HPDE6-E6E7 (cell line): Measurements from ENCODE around the gene CDY1B.
"Not testable (repeated sequence)": the region's sequence is repeated elsewhere in the genome, so short reads cannot be mapped to it uniquely, and the experiment has no call there.

Source experiments
- DNase-seq: peaks from one replicate; pipeline ENCODE4 v3.0.0; 2011; ENCODE audit warnings: missing footprints; ENCODE audit errors: extremely low spot score

Gene CDY1B, protein sequence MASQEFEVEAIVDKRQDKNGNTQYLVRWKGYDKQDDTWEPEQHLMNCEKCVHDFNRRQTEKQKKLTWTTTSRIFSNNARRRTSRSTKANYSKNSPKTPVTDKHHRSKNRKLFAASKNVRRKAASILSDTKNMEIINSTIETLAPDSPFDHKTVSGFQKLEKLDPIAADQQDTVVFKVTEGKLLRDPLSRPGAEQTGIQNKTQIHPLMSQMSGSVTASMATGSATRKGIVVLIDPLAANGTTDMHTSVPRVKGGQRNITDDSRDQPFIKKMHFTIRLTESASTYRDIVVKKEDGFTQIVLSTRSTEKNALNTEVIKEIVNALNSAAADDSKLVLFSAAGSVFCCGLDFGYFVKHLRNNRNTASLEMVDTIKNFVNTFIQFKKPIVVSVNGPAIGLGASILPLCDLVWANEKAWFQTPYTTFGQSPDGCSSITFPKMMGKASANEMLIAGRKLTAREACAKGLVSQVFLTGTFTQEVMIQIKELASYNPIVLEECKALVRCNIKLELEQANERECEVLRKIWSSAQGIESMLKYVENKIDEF

DNA sequence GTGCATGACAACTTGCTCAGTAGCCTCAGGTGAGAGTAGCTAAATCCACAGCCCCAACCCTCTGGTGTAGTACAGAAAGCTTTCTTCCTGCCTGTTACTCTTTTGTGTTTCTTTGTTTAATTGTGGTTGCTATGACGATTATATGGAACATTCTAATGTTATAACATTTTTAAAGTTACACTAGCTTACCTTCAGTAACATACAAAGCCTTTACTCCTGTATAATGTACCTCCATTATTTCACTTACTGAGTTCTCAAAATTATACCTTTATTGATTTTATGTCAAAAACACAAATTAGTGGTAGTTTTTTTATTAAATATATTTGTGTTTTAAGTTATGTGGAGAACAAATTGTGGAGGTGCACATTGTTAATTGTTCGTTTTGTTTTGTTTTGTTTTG lies at the start of gene CDY1B:
Gene CDY1B, minus strand, starts transcription at position 101 of the 400 bp plus-strand sequence. CDS start 331 bp downstream, outside the sequence.
- DNase-seq = not testable (repeated sequence)

DNA sequence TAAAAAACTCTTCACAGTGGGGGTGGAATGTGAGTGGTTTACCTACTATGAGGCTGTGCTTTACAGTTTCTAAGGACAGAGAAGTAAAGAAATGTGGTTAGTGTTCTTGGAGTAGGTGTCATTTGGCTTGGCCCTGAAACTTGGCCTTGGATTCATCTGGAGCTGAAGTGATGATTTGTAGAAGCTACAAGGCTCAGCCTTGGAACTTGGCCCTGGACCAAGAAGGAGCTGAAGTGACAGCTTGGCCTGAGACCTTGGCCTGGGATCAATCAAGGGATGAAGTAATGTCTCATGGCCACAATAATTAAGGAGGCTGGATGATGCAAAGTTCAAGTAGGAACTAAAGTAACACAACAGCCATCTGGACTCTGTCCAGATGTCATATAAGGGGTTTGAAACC lies 1.7 kb upstream of the CDY1B start:
- DNase-seq = not testable (repeated sequence)

DNA sequence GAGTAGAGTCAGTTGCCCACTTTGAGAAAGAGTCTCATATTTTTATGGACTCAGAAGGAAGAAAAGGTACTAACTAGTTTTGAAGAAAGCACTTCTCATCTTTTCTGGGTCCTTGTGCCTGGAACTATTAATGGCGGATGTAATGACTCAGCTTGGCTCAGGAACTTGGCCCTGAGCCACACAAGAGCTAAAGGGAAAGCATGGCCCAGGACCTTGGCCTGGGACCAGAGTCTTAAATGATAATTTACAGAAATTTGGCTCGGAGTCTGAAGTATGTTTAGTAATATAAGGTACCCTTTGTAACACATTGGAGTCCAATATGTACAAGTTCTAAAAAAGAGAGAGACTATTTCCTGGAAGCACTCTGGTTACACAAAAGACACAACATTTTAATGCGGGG lies 4.6 kb downstream of the CDY1B start:
- DNase-seq = not testable (repeated sequence)

DNA sequence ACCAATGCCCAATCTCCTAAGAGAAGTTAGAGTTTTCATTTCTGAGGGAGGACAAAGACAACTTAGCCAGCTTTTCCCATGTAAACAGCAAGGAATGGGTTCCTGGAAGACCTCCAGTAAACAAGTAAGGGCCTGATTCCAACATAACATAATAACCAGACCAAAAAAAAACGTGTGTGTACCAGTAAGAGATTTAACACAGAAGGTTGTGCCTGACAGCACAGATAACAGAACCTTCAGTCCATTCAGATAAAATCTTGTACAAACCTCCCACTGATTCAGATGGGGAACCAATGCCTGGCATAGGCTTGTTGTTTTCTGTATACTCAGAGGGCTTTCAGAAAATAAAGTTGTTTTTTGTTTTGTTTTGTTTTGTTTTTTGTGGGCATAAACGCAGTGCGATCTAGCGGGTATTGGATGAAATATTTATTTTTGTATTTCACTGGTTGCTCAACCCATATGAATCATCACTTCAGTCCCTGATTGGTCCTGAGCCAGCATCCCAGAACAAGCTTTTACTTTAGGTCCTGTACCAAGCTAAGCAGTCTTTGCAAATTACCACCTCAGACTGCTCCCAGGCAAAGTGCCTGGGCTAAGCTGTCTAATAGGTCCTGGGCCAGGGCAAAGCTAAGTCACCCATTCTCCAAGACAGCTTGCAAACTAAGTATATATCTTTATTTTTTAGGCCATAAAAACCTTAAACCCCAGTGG lies 8.7 kb downstream of the CDY1B start:
- DNase-seq = not testable (repeated sequence)

DNA sequence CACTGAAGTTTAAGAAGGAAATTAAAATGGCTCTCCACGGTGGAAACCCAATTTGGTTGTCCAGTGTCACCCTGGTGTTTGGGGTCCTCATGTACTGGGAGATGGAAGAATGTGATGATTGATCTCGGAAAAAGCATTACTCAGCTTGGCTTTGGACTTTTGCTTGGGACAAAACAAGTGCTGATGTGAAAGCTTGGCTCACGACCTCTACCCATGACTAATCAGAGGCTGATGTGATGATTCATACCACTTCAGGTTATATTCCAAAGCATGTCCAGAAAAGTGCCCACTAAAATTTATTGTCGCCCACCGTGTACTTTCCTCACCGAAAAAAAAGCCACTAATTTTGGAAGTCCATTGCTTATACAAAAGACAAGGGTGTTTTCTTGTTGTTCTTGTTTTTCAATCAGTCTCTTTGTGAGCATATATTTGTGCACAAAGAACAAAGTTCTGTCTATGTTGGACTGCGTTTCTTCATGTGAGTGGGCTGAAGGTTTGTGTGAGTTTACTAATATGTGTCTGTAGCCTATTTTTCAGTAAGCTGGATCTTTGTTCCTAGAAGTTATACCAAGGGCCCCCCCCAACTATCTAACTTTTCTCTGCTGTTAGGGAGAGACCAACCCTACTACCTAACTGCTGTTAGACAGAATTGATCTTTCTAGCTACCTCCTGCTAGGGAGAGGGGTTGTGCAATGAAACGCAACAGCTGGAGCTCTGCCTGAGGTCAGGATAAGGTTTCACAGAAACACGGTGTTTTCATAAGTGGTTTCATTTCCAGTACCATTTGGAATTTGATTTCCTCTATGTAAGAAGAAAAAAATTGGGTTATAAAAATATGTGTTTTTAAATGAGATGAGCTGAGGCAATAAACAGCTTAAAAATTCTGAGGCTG lies 21.4 kb downstream of the CDY1B start:
- not testable (repeated sequence) for DNase-seq
